Measurements from ENCODE around the gene MSI2.

DNA sequence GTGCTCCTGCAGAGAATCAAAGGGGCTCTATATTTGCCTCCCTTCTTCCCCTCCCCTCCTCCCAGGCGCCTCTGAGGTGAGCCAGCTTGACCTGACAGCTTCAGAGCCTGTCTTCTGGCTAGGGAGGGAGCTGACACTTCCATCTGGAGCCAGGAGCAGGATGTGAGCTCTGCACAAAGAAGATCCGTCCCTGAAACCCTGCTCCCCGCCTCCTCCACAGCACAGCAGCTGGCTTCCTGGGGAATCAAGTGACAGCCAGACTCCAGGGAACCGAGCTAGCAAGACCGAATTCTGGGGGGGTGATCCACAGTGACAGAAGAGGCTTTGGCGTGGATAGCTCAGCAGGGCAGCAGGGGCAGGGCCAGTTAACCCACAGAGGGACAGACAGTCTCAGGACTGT is 451.6 kb downstream of the MSI2 start:
- TF ChIP-seq, protein P1, sequence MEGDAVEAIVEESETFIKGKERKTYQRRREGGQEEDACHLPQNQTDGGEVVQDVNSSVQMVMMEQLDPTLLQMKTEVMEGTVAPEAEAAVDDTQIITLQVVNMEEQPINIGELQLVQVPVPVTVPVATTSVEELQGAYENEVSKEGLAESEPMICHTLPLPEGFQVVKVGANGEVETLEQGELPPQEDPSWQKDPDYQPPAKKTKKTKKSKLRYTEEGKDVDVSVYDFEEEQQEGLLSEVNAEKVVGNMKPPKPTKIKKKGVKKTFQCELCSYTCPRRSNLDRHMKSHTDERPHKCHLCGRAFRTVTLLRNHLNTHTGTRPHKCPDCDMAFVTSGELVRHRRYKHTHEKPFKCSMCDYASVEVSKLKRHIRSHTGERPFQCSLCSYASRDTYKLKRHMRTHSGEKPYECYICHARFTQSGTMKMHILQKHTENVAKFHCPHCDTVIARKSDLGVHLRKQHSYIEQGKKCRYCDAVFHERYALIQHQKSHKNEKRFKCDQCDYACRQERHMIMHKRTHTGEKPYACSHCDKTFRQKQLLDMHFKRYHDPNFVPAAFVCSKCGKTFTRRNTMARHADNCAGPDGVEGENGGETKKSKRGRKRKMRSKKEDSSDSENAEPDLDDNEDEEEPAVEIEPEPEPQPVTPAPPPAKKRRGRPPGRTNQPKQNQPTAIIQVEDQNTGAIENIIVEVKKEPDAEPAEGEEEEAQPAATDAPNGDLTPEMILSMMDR (IDR thresholded peaks at IDR 0.05), result no peak
- no peak for TF ChIP-seq POLR2A (IDR thresholded peaks at IDR 0.05)

All from adrenal gland (tissue), 5 donors.